Ishikawa (cell line): ENCODE data around the gene USP6NL.

Experiments used
- CEBPB ChIP-seq: IDR thresholded peaks from 2 replicates; pipeline ENCODE4 v1.6.1; 2012
- CREB1 ChIP-seq: IDR thresholded peaks from 2 replicates; pipeline ENCODE4 v1.6.1; 2012; ENCODE audit warnings: low read depth
- EGR1 ChIP-seq: IDR thresholded peaks from 2 replicates; pipeline ENCODE4 v1.6.1; 2012
- EP300 ChIP-seq: IDR thresholded peaks from 2 replicates; pipeline ENCODE4 v1.6.1; 2012; ENCODE audit warnings: borderline replicate concordance
- FOXM1 ChIP-seq: IDR thresholded peaks from 2 replicates; pipeline ENCODE4 v1.6.1; 2012; ENCODE audit warnings: low read depth, borderline replicate concordance
- NFIC ChIP-seq: IDR thresholded peaks from 2 replicates; pipeline ENCODE4 v1.6.1; 2012
- RAD21 ChIP-seq: IDR thresholded peaks from 2 replicates; pipeline ENCODE4 v1.6.1; 2012; ENCODE audit warnings: low read depth
- TAF1 ChIP-seq: IDR thresholded peaks from 2 replicates; pipeline ENCODE4 v1.6.1; 2012; ENCODE audit warnings: low read depth, mild to moderate bottlenecking
- TCF12 ChIP-seq: IDR thresholded peaks from 2 replicates; pipeline ENCODE4 v1.6.1; 2012; ENCODE audit warnings: low read depth
- TEAD4 ChIP-seq: IDR thresholded peaks from 2 replicates; pipeline ENCODE4 v1.6.1; 2012
- YY1 ChIP-seq: IDR thresholded peaks from 2 replicates; pipeline ENCODE4 v1.6.1; 2012; ENCODE audit warnings: low read depth
- ZBTB7A ChIP-seq: IDR thresholded peaks from 2 replicates; pipeline ENCODE4 v1.6.1; 2012; ENCODE audit warnings: low read depth
- TF ChIP-seq, protein P1 (sequence below): IDR thresholded peaks from 2 replicates; pipeline ENCODE4 v1.6.1; 2012
- TF ChIP-seq, protein P2 (sequence below): IDR thresholded peaks from 2 replicates; pipeline ENCODE4 v1.6.1; 2012
- TF ChIP-seq, protein P3 (sequence below): IDR thresholded peaks from 2 replicates; pipeline ENCODE4 v1.6.1; 2012; ENCODE audit warnings: low read depth, mild to moderate bottlenecking

Gene USP6NL

DNA sequence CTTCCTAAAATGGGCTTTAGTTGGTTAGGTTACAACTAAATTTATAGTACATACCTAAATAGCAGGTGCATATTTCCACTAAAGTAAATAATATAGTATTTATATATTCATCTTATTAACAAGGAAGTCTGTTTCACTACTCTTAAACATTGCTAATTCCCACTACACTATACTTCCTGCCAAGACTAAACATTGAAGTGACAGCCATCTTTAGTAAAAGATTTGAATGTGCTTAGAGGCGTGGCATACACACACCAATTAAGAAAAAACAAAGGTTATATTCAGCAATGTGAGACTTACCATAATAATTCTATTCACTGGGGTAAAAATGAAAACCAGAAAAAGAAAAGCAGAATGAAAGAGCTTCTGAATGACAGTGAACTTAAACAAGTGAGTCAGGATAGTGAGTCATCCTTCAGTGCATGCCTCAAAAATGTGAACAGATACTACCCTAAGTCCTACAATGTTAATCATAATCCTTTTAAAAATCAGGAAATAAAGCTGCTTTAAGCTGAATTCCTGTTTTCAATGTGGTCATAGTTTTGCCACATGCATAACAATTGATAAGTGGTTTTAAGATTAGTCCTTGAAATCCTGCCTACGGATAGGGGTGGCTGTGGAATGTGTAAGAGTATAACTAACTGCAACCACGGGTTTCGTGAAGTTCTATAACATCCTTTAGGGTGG is 59.4 kb downstream of the USP6NL start:
- TF ChIP-seq, protein P1, sequence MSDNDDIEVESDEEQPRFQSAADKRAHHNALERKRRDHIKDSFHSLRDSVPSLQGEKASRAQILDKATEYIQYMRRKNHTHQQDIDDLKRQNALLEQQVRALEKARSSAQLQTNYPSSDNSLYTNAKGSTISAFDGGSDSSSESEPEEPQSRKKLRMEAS = no peak
- TF ChIP-seq TEAD4 = peak; percentile 4; the same call in 1 of the 2 replicates

DNA sequence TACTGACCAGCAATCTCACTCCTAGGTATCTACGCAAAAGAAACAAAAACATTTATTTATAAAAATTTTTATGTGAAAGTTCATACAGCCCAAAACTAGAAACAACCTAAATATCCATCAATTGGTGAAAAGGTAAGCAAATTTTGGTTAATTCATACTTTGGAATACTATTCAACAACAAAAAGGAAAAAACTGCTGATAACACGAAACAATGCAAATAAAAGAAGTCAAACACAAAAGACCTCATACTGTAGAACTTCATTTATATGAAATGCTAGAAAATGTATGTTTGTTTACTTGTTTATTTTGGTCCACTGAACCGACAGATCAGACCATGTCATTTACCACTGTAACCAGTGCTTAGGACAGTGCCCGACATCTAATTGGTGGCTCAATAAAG is 60.3 kb downstream of the USP6NL start:
- no peak for TF ChIP-seq EP300
- TF ChIP-seq, protein P1 = no peak
- TF ChIP-seq, protein P2, sequence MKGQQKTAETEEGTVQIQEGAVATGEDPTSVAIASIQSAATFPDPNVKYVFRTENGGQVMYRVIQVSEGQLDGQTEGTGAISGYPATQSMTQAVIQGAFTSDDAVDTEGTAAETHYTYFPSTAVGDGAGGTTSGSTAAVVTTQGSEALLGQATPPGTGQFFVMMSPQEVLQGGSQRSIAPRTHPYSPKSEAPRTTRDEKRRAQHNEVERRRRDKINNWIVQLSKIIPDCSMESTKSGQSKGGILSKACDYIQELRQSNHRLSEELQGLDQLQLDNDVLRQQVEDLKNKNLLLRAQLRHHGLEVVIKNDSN = no peak
- TF ChIP-seq CEBPB = no peak
- TF ChIP-seq FOXM1 = no peak
- TF ChIP-seq YY1 = no peak
- no peak for TF ChIP-seq NFIC
- no peak for TF ChIP-seq EGR1
- TF ChIP-seq RAD21 = no peak
- TF ChIP-seq TCF12 = no peak
- TF ChIP-seq TEAD4 = no peak

DNA sequence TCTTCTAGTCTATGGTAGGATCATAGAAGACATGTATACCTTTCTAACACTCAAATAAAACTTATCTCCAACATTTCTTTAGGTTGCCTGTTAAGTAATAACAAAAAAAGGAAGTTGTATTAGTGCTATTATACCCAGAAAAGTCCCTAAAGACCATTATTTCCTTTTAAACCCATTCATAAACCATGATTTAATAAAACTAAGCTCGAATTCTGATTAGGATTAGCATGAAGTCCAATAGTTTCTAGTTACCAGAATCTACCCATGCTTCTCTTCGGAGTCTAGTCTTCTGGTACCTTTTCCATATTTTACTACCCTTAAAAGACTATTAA is 62.7 kb downstream of the USP6NL start:
- TF ChIP-seq TEAD4 = no peak
- no peak for TF ChIP-seq EGR1
- TF ChIP-seq YY1 = no peak
- TF ChIP-seq TAF1 = no peak
- TF ChIP-seq ZBTB7A = no peak
- TF ChIP-seq CREB1 = no peak
- TF ChIP-seq, protein P3, sequence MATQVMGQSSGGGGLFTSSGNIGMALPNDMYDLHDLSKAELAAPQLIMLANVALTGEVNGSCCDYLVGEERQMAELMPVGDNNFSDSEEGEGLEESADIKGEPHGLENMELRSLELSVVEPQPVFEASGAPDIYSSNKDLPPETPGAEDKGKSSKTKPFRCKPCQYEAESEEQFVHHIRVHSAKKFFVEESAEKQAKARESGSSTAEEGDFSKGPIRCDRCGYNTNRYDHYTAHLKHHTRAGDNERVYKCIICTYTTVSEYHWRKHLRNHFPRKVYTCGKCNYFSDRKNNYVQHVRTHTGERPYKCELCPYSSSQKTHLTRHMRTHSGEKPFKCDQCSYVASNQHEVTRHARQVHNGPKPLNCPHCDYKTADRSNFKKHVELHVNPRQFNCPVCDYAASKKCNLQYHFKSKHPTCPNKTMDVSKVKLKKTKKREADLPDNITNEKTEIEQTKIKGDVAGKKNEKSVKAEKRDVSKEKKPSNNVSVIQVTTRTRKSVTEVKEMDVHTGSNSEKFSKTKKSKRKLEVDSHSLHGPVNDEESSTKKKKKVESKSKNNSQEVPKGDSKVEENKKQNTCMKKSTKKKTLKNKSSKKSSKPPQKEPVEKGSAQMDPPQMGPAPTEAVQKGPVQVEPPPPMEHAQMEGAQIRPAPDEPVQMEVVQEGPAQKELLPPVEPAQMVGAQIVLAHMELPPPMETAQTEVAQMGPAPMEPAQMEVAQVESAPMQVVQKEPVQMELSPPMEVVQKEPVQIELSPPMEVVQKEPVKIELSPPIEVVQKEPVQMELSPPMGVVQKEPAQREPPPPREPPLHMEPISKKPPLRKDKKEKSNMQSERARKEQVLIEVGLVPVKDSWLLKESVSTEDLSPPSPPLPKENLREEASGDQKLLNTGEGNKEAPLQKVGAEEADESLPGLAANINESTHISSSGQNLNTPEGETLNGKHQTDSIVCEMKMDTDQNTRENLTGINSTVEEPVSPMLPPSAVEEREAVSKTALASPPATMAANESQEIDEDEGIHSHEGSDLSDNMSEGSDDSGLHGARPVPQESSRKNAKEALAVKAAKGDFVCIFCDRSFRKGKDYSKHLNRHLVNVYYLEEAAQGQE = no peak
- no peak for TF ChIP-seq FOXM1
- TF ChIP-seq, protein P2 = no peak
- TF ChIP-seq, protein P1 = no peak
- TF ChIP-seq TCF12 = no peak
- no peak for TF ChIP-seq EP300

DNA sequence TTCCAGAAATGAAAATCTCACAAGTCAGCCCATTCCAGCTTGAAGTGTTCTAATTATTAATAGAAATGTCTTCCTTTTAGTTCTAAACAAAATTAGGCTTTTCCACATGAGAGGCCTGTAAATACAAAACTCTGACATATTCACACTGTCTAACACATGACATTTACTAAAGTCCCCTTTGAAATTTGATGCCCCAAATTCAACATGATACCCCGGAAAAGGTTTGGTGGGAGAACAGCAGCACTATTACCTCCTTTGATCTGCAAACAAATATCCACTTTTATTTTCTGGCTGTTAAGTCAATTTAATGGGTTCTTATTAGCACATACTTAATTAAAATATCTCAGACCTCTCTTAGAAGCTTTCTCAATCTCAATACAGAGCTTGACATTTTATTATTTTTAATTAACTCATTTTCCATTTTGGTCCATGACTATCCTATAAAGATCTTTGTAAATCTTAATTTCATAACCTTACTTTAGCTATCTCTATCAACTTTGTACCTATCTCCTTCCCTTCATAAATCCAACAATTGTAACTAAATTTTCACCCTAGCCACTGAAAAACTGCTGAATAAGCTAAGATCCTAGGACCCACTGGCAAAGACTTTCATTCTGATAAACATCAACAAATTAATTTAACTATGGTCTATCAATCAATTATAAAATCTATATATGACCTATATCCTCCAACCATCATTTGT is 63.2 kb downstream of the USP6NL start:
- TF ChIP-seq FOXM1 (no peak), RAD21 (no peak), TEAD4 (no peak), CREB1 (no peak), ZBTB7A (no peak), TCF12 (no peak)
- TF ChIP-seq, protein P1 = no peak

DNA sequence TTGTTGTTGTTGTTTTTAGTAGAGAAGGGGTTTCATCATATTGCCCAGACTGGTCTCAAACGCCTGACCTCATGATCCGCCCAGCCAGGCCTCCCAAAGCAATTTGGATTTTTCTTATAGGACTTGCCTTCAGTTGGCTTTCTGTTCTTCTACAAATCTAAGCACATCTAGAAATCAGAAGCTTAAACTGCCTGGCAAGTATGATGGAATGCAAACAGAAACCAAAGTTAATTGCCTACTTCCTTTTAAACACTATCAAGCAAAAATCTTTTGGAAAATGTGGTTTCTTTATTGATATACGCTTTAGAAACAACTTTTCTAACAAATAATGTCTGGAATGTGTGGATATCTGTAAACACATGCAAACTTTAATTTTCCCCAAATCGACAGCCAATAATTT is 64.9 kb downstream of the USP6NL start:
- TF ChIP-seq EGR1 (no peak), TCF12 (no peak), RAD21 (no peak), NFIC (no peak), YY1 (no peak), EP300 (no peak), TEAD4 (no peak), CREB1 (no peak), ZBTB7A (no peak), CEBPB (no peak)
- TF ChIP-seq, protein P2 = no peak
- TF ChIP-seq, protein P3 = no peak
